ENCODE data around the gene FAM13A.

The FAM13A gene

DNA sequence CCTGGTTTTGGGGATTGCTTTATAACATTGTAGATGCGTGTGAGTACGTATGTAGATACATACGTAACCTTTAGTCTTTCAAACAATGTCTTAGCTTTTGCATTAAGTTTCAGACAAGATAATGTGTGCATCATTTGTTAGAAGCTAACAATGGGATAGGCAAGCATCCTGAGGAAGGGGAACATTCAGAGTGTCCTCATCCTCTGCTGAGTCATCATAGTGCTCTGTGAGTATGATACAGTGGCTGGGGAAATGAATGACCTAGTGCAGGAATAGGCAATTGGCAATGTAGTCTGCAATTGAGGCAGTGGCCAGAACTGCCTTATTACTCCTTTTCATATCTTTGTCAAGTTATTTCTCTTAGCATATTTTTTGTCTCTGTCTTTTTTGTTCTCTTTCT, 366.6 kb downstream of the FAM13A start:
- H3K27me3 ChIP-seq (ENCODE audit: control insufficient read depth in 2 of 2, insufficient read depth in 2 of 2, low read length in 2 of 2) = no peaks in the 10 kb centered on the region
- H3K9me3 ChIP-seq (ENCODE audit: control insufficient read depth in 2 of 2, low read length in 2 of 2) = no peaks in the 10 kb centered on the region
- H3K9ac ChIP-seq (ENCODE audit: low read depth in 1 of 2, low read length in 2 of 2) = no peak overlapping the region
- peaks cover 18 to 26% of the 10 kb centered on the region in 2 donors for H3K36me3 ChIP-seq (ENCODE audit: control insufficient read depth in 2 of 2, insufficient read depth in 2 of 2, low read length in 2 of 2)
- no peaks in the 10 kb centered on the region for H3K4me1 ChIP-seq (ENCODE audit: control insufficient read depth in 2 of 2, insufficient read depth in 2 of 2, low read length in 2 of 2)
- no peak overlapping the region for H3K27ac ChIP-seq (ENCODE audit: low read depth in 2 of 2, low read length in 2 of 2)
- no peak overlapping the region for H3K4me3 ChIP-seq (ENCODE audit: low read length in 2 of 2)

DNA sequence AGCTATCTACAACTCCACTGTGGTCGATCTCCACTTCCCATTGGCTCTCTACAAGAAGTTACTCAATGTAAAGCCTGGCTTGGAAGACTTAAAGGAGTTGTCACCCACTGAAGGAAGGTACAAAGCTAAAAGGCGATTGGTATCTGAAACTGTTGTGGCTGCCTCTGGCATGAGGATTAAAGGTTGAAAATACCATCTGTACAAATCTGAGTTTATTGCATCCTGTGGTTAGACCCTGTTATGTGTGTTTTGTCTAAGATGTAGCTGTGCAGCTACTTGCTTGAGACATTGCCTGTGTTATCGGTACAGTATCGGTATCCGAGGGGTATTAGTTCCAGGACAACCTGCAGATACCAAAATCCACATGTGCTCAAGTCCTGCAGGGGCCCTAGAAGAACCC, 375.8 kb downstream of the FAM13A start:
- Histone ChIP-seq H3K9me3 (ENCODE audit: control insufficient read depth in 2 of 2, low read length in 2 of 2) (no peaks in the 10 kb centered on the region), H3K27me3 (ENCODE audit: control insufficient read depth in 2 of 2, insufficient read depth in 2 of 2, low read length in 2 of 2) (no peaks in the 10 kb centered on the region), H3K27ac (ENCODE audit: low read depth in 2 of 2, low read length in 2 of 2) (no peak overlapping the region), H3K9ac (ENCODE audit: low read depth in 1 of 2, low read length in 2 of 2) (no peak overlapping the region), H3K4me1 (ENCODE audit: control insufficient read depth in 2 of 2, insufficient read depth in 2 of 2, low read length in 2 of 2) (no peaks in the 10 kb centered on the region), H3K36me3 (ENCODE audit: control insufficient read depth in 2 of 2, insufficient read depth in 2 of 2, low read length in 2 of 2) (peaks cover 23 to 40% of the 10 kb centered on the region in 2 donors), H3K4me3 (ENCODE audit: low read length in 2 of 2) (no peak overlapping the region)

All from mucosa of rectum (tissue), 2 donors.